PC-9 (cell line): ENCODE results near the gene MCHR2.

Experiments used
- EZH2 ChIP-seq: fragments of 200-600 bp; sonication (generic); IDR thresholded peaks from 2 replicates; pipeline ENCODE4 v1.8.0; 2017; ENCODE audit warnings: antibody characterized with exemption, low read depth
- TF ChIP-seq, protein P1 (sequence below): fragments of 200-600 bp; sonication (generic); conservative IDR thresholded peaks from 2 replicates; pipeline ENCODE4 v1.6.1; 2017; ENCODE audit warnings: mixed run types, antibody characterized with exemption, mild to moderate bottlenecking, moderate library complexity

DNA sequence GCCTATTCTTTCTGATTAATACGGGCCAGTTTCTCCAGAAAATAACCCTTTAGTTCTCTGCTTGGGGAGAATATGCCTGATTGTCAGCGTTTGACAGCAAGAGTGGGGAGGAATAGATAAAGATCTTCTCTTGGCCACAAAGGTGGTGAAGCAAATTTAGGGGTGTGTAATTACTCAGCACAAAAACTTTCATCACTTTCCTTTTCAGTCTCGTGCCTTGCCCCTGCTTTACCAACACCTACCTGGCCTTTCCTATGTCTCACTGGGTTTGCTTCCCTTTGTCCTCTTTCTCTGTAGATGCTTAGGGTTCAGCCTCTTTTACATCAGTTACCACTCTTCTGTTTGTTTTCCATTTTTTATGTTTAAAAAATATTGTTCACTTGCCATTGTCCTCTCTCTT, 99.2 kb downstream of the MCHR2 start:
- no peak for TF ChIP-seq EZH2
- TF ChIP-seq, protein P1, sequence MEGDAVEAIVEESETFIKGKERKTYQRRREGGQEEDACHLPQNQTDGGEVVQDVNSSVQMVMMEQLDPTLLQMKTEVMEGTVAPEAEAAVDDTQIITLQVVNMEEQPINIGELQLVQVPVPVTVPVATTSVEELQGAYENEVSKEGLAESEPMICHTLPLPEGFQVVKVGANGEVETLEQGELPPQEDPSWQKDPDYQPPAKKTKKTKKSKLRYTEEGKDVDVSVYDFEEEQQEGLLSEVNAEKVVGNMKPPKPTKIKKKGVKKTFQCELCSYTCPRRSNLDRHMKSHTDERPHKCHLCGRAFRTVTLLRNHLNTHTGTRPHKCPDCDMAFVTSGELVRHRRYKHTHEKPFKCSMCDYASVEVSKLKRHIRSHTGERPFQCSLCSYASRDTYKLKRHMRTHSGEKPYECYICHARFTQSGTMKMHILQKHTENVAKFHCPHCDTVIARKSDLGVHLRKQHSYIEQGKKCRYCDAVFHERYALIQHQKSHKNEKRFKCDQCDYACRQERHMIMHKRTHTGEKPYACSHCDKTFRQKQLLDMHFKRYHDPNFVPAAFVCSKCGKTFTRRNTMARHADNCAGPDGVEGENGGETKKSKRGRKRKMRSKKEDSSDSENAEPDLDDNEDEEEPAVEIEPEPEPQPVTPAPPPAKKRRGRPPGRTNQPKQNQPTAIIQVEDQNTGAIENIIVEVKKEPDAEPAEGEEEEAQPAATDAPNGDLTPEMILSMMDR = no peak
